GM19397 (cell line): ENCODE results near the gene TEX35.
A peak's percentile ranks its signal among the peaks of the same experiment; 100 is the strongest.
"Not testable (repeated sequence)": the region's sequence is repeated elsewhere in the genome, so short reads cannot be mapped to it uniquely, and the experiment has no call there.

Experiments used
- ATAC-seq: cut with Tn5 transposase; IDR thresholded peaks from one replicate; pipeline ENCODE4 v1.9.1; 2021; ENCODE audit warnings: mild to moderate bottlenecking, moderate library complexity; ENCODE audit not compliant: unreplicated experiment

The TEX35 gene

GRCh38 chr1:178494569-178494971 lies 18.3 kb upstream of the TEX35 start:
- ATAC-seq, result no peak

GRCh38 chr1:178495158-178495557 lies 17.8 kb upstream of the TEX35 start:
- ATAC-seq, result no peak

GRCh38 chr1:178495741-178496409 lies 17.0 kb upstream of the TEX35 start:
- ATAC-seq, result no peak

GRCh38 chr1:178496410-178497135 lies 16.3 kb upstream of the TEX35 start, which contains the start of gene CLEC20A:
Gene CLEC20A, minus strand, starts transcription at chr1:178496964. Its CDS starts 25 bp downstream, at chr1:178496939.
- ATAC-seq, result no peak

- no peak for ATAC-seq
Measured at GRCh38 chr1:178497903-178498478, 14.9 kb upstream of the TEX35 start.

GRCh38 chr1:178498896-178499675 lies 13.8 kb upstream of the TEX35 start:
- no peak for ATAC-seq

DNA sequence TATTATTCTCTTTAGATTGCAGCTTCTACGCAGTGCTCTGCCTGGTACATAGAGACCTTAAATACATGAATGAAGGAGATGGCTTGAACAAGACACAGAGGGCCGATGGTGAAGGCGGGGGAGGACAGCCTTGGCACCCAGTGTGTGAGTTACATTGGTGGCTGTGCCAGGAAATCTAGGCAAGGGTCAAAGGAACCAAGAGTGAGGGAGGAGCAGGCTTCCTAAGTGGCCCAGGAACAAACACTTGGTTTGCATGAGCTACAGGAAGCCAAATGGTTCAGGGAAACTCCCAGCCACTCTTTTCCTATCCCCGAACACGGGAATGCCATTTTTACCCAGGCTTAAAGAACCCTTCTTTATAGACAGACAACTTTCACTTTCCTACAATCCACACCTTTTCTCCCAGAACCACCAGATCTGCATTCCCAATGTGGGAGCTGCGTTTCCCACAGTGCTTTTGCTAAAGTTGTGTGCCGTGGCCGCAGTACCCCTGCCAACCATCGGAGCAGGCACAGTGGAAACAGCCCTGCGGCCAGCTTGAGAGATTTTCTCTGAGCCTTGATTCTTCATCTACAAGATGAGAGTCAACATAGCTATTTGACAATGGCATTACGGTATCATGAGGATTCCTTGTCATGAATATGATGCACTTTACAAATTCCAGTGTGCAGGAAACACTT lies 12.7 kb upstream of the TEX35 start:
- no peak for ATAC-seq

DNA sequence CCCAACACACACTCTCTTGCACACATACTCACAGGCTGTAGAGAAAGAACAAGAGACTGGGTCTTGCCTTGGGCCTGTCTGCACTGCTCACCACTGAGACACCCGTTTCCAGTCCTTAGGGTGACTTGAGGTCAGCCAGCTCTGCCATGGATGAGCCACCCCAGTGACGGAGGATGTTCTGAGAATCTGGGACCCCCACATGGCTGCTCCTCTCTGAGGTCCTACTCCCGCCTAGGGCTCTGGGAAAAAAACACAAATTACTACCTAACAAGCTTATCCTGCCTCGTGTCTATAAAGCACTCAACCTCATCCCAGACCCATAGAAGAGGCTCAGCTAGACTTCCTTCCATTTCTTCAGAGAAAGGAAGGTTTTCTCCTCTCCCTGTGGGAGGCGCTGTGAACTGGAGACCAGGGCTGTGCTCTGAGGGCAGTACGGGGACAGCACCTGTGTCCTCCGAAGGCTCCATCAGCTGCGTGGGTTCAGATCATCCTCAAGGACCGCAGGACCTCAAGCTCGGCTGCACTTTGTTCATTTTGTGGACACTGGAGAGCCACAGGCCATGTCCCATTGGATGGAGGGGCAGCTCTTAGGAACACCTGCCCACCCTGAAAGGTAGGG lies 11.9 kb upstream of the TEX35 start:
- ATAC-seq, result no peak

- peak; percentile 77 for ATAC-seq
Measured at GRCh38 chr1:178501705-178502329, 11.1 kb upstream of the TEX35 start.

DNA sequence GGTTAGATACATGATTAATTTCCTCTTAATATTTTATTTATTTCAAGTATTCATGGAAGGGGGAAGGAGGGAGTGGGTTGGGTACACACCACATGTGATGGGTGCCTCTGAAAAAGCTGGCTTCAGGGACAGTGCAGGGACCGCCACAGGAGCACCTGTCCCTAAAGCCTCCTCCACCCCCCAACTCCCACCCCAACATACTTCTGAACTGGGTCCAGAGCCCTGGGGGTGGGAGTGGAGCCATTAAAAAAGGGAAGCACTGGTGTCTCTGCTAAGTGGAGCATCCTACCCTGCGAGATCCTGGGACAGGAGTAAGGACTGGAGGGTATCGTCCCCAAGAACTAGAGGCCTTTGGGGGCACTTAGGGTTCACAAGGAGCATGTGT lies 10.6 kb upstream of the TEX35 start:
- ATAC-seq, result no peak

- ATAC-seq, result no peak
Measured at GRCh38 chr1:178502856-178503255, 10.1 kb upstream of the TEX35 start.

GRCh38 chr1:178503316-178503715 lies 9.6 kb upstream of the TEX35 start:
- not testable (repeated sequence) for ATAC-seq

DNA sequence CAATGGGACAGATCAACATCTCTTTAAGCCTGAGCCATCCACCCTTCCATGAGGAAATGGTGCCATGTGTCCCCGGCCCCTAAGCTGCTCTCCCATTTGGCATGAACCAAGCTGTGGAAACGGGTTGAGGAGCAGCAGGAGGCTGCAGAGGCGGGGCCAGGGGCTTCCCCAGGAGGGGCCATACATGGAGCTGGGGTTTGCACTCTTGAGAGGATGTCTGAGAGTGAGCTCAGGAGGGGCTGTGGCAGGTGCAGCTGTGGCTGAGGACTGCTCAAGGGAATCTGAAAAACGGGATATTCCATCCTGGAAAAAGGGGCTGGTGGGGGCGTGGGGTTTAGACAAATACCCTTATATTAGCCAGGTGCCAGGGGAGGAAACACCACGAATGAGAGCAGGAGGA lies 9.1 kb upstream of the TEX35 start:
- no peak for ATAC-seq

DNA sequence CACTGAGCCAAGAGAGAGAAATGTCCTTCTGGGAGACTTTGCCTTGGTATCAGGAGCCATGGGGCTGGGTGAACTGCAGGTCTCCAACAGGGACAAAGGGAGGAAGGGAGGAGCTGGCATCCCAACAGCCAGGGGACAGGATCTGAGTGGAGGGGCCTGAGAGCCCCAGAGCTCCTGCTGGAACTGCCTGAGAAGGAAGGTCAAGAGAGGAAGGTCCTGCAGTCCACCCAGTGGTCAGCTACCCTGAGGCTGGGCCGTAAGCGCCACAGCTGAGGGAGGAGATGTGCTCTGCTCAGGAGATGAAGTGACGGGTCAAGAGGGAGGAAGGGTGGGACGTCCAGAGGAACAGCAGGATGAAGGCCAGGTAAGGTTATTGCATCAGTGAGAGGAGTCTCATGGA lies 8.6 kb upstream of the TEX35 start:
- no peak for ATAC-seq

- no peak for ATAC-seq
Measured at GRCh38 chr1:178506177-178506576, 6.7 kb upstream of the TEX35 start.

DNA sequence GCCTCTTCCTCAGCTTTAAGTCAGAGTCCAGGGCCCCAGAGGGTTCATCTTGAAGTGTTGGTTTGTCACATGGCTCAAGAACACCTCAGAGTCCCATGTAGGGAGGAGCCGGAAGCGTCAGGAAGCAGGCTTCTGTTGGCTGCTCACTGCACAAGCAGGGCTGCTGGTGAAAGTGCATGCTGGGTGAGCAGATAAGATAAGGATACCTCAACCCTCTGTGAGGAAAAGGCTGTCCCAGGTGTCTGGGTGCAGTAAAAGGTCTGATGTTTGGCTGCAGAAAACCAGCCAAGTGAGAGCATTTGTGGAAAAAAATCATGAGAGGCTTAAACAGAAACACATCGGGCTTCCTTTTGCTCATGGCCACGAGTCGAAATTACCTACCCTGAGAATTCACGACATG lies 6.2 kb upstream of the TEX35 start:
- ATAC-seq, result no peak

DNA sequence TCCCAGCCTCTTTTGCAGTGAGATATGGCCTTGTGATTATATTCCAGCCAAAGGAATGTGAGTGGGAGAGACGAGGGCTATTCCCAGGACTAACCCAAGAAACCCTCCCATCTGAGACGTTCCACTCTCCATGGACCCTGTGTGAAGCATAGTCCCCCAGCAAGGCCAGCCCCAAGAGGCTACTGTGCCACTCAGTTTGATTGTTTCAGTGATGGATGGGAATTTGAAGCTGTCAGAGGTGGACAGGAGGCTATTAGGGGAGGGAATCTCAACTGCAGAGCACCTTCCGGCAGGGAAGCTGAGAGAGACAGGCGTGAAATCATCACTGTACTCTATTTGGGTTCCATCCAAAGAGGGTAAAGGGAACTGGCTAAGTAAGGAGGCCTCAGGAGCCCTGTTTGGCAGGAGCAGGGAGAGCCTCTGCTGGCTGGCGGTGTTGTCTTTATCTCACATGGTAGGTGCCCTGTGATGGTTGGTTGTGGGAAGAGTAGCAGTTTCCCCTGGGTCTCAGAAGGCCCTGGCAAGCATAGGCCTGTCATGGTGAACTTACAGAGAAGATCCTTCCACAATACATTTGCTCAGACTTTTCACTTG lies 3.4 kb upstream of the TEX35 start:
- no peak for ATAC-seq

DNA sequence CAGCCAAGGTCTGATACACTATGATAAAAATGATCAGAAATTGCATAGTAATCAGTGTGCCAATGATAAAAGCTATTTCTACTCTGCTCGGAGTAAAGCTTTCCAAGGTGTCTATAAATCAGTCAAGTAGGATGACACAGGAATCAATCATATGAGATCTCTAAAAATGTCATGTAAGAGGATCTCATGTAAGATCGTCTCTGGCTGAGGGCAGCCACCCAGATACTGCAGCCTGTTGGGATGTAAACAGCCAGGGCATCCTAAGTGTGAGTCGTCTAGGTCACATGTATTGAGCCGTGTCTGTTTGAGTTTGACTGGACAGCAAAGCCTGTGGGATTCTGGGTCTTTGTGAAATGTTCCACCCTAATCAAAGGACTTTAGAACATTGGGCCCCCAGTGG lies 2.8 kb upstream of the TEX35 start:
- no peak for ATAC-seq

DNA sequence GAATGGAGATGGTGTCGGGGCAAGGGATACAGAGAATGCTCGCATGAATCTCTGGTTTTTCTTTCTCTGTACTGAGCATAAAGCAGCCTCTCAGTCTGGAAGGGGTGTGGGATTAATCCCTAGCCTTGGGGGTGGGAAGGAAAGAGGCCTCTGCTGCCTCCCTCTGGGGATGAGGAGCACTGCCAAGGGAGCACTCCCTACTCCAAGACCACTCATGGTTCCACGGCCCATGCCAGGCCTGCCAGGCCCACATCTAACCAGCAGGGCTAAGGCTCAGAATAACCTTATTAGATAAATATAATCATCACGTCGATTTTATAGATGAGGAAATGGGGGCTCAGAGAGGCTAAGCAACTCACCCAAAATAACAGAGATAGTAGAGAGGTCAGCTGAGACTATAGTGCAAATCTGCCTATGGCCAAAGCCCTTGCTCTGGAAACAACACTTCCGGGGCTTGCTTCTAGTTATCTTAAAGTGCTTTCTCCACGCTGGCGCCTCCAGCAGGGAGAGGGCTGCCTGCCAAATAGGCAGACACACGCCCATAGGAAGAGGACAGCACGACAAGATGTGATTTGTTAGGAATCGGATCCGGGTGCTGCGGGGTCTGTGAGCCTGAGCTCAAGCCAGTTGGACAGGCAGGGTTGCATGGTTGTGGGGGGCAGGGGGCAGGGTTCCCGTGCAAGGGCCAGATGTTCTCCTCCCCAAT lies 522 bp downstream of the TEX35 start:
- ATAC-seq, result no peak
